A673 (cell line): ENCODE results near the gene RSL1D1. TPM values are rescaled to one million over a fixed set of nuclear protein-coding genes. Genes with fewer than 3 reads are reported as not detected.
"Not testable (repeated sequence)": the region's sequence is repeated elsewhere in the genome, so short reads cannot be mapped to it uniquely, and the experiment has no call there.

Experiments
- BruUV-seq: library from RNA; stranded (reverse); fragments of 400-500 nt; replicated peaks from 2 replicates; lab custom pipeline; 2021; lab: Mats Ljungman, UMichigan
- CTCF ChIA-PET: fragments of 300-600 bp; sonication (Branson Sonifier 250); formaldehyde crosslinking; loops from one replicate; lab custom pipeline; 2022; ENCODE audit warnings: antibody characterized with exemption; lab: Charles Lee
- POLR2A ChIA-PET: fragments of 300-600 bp; sonication (Branson Sonifier 250); formaldehyde crosslinking; loops from one replicate; lab custom pipeline; 2022; ENCODE audit warnings: antibody characterized with exemption; ENCODE audit not compliant: low non-redundant PET; lab: Charles Lee
- DNase-seq: peaks from one replicate; pipeline ENCODE4 v3.0.0-alpha.2; 2015; ENCODE audit warnings: low spot score
- H3K27ac ChIP-seq: fragments of 200-600 bp; sonication (generic); 2 replicates; pipeline ENCODE4 v1.5.1; 2016; ENCODE audit warnings: mixed run types, low read depth, mild to moderate bottlenecking, mixed read lengths, antibody characterized with exemption, low read length; ENCODE audit not compliant: poor library complexity, severe bottlenecking
- H3K27me3 ChIP-seq: fragments of 200-600 bp; sonication (generic); replicated peaks from 2 replicates; pipeline ENCODE4 v1.6.1; 2017; ENCODE audit warnings: mixed run types, low read depth, mild to moderate bottlenecking, mixed read lengths, antibody characterized with exemption, low read length; ENCODE audit not compliant: insufficient read depth, poor library complexity
- H3K36me3 ChIP-seq: fragments of 200-600 bp; sonication (generic); 2 replicates; pipeline ENCODE4 v1.6.1; 2016; ENCODE audit warnings: mixed run types, mild to moderate bottlenecking, mixed read lengths, antibody characterized with exemption, low read length; ENCODE audit not compliant: insufficient read depth, poor library complexity, severe bottlenecking
- H3K4me1 ChIP-seq: fragments of 200-600 bp; sonication (generic); 2 replicates; pipeline ENCODE4 v1.6.1; 2017; ENCODE audit warnings: mixed run types, mild to moderate bottlenecking, mixed read lengths, antibody characterized with exemption, low read length; ENCODE audit not compliant: insufficient read depth, poor library complexity, severe bottlenecking
- H3K4me3 ChIP-seq: fragments of 200-600 bp; sonication (generic); 2 replicates; pipeline ENCODE4 v1.5.1; 2016; ENCODE audit warnings: low read depth, mixed run types, mild to moderate bottlenecking, mixed read lengths, low read length; ENCODE audit not compliant: poor library complexity, severe bottlenecking
- H3K9me3 ChIP-seq: fragments of 200-600 bp; sonication (generic); 2 replicates; pipeline ENCODE4 v1.6.1; 2016; ENCODE audit warnings: mixed run types, low read depth, mild to moderate bottlenecking, mixed read lengths, antibody characterized with exemption, low read length; ENCODE audit not compliant: poor library complexity, severe bottlenecking
- EZH2 ChIP-seq: fragments of 200-600 bp; sonication (generic); IDR thresholded peaks from 2 replicates; pipeline ENCODE4 v1.6.1; 2017; ENCODE audit warnings: borderline replicate concordance, low read depth, mild to moderate bottlenecking, mixed read lengths, antibody characterized with exemption, low read length; ENCODE audit not compliant: poor library complexity, severe bottlenecking
- intact Hi-C: fragments of 100-400 bp; cut with micrococcal nuclease; formaldehyde crosslinking; loops from one replicate; pipeline ENCODE4 v1.10.0; 2022; ENCODE audit not compliant: unreplicated experiment
- total RNA-seq: library from RNA; stranded (reverse); gene quantifications from 2 replicates; pipeline ENCODE4 v1.2.3, GENCODE V29; 2021
- TF ChIP-seq, protein P1 (sequence below): fragments of 300-800, 200-600 bp; sonication (generic); conservative IDR thresholded peaks from 2 replicates; pipeline ENCODE4 v1.5.1; 2017; ENCODE audit warnings: low read depth, mild to moderate bottlenecking, antibody characterized with exemption, low read length, moderate library complexity, mixed read lengths

RSL1D1 gene
- total RNA-seq, 1 experiment from 2014 or later: 365 TPM

DNA sequence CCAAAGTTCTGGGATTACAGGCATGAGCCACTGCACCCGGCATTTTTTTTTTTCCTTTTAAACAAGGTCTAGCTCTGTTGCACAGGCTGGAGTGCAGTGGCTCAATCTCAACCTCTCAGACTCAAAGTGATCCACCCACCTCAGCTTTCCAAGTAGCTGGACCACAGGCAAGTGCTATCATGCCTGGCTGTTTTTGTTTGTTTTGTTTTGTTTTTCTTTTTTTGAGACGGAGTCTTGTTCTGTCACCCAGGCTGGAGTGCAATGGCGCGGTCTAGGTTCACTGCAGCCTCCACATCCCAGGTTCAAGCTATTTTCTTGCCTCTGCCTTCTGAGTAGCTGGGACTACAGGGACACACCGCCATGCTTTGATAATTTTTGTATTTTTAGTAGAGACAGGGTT is 35.2 kb downstream of the RSL1D1 start:
- intact Hi-C loops: loop anchor here (10.0 kb wide), 2 partner anchors 171 to 851 kb away; no protein-coding TSS in a partner anchor
- Histone ChIP-seq H3K9me3 (no peaks in the 10 kb centered on the region), H3K4me1 (no peaks in the 10 kb centered on the region), H3K27me3 (no peaks in the 10 kb centered on the region), H3K4me3 (no peak overlapping the region), H3K36me3 (no peaks in the 10 kb centered on the region), H3K27ac (no peak overlapping the region)
- ChIA-PET POLR2A (no interaction called here), CTCF (interaction anchor here (0.6 kb wide), 1 partner anchor 96 kb away, joined by 5 read pairs; no protein-coding TSS in a partner anchor)
- BruUV-seq: no TSS peak
- no peak for DNase-seq
- TF ChIP-seq EZH2: no peak
- TF ChIP-seq, protein P1, sequence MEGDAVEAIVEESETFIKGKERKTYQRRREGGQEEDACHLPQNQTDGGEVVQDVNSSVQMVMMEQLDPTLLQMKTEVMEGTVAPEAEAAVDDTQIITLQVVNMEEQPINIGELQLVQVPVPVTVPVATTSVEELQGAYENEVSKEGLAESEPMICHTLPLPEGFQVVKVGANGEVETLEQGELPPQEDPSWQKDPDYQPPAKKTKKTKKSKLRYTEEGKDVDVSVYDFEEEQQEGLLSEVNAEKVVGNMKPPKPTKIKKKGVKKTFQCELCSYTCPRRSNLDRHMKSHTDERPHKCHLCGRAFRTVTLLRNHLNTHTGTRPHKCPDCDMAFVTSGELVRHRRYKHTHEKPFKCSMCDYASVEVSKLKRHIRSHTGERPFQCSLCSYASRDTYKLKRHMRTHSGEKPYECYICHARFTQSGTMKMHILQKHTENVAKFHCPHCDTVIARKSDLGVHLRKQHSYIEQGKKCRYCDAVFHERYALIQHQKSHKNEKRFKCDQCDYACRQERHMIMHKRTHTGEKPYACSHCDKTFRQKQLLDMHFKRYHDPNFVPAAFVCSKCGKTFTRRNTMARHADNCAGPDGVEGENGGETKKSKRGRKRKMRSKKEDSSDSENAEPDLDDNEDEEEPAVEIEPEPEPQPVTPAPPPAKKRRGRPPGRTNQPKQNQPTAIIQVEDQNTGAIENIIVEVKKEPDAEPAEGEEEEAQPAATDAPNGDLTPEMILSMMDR: no peak

- DNase-seq, H3K9me3 ChIP-seq, BruUV-seq, H3K4me1 ChIP-seq, H3K27me3 ChIP-seq, H3K27ac ChIP-seq, H3K4me3 ChIP-seq, POLR2A ChIA-PET, H3K36me3 ChIP-seq, CTCF ChIA-PET: not testable (repeated sequence)
- intact Hi-C loops: loop anchor here (10.0 kb wide), 2 partner anchors 170 to 850 kb away; no protein-coding TSS in a partner anchor
Observed at GRCh38 chr16:11814800-11815199, 36.5 kb downstream of the RSL1D1 start.

DNA sequence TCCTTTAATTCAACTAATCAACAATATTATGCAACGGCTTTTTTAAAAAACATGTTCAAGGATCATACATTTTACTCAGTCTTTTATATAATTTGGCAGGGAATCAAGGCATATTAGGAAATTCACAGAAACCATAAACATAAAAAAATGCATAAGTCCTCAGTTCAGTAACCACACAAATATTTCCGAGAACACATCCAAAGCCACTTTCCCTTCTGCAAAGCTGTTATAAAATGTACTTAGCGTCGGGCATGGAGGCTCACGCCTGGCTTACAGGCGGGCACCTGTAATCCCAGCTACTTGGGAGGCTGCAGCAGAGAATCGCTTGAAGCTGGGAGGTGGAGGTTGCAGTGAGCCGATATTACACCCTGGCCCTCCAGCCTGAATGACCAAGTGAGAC is 44.6 kb downstream of the RSL1D1 start:
- H3K36me3 ChIP-seq: no peaks in the 10 kb centered on the region
- H3K27me3 ChIP-seq: no peaks in the 10 kb centered on the region
- no peak overlapping the region for H3K4me3 ChIP-seq
- no peak for TF ChIP-seq EZH2
- TF ChIP-seq, protein P1: no peak
- no peaks in the 10 kb centered on the region for H3K4me1 ChIP-seq
- POLR2A ChIA-PET: no interaction called here
- no peak overlapping the region for H3K27ac ChIP-seq
- BruUV-seq: no TSS peak
- intact Hi-C loops: no loop called here
- CTCF ChIA-PET: no interaction called here
- H3K9me3 ChIP-seq: no peaks in the 10 kb centered on the region
- DNase-seq: no peak

- no peak overlapping the region for H3K4me3 ChIP-seq
- ChIA-PET CTCF (no interaction called here), POLR2A (interaction anchor here (0.6 kb wide), 1 partner anchor 40 kb away, joined by 4 read pairs; no protein-coding TSS in a partner anchor)
- no peaks in the 10 kb centered on the region for H3K36me3 ChIP-seq
- TF ChIP-seq, protein P1: no peak
- TF ChIP-seq EZH2: no peak
- H3K4me1 ChIP-seq: no peaks in the 10 kb centered on the region
- intact Hi-C loops: no loop called here
- H3K9me3 ChIP-seq: no peaks in the 10 kb centered on the region
- BruUV-seq: no TSS peak
- no peaks in the 10 kb centered on the region for H3K27me3 ChIP-seq
- no peak overlapping the region for H3K27ac ChIP-seq
- DNase-seq: no peak
Observed at GRCh38 chr16:11805556-11805955, 45.8 kb downstream of the RSL1D1 start.
